ENCODE results near the gene CCL19.

GRCh38 chr9:34689116-34689470, 2.0 kb downstream of the CCL19 start:
- TF ChIP-seq EZH2 (IDR thresholded peaks at IDR 0.05; ENCODE audit: low read length, unreplicated experiment) (no peak), EZH2phosphoT487 (IDR thresholded peaks at IDR 0.05; ENCODE audit: borderline replicate concordance, low read length) (no peak), CTCF (conservative IDR thresholded peaks at IDR 0.05; ENCODE audit: low read depth, low read length) (no peak)
